GM12878 (cell line): ENCODE results near the gene GPN2. TPM values are rescaled to one million over a fixed set of nuclear protein-coding genes. Genes with fewer than 3 reads are reported as not detected.
A peak's percentile ranks its signal among the peaks of the same experiment; 100 is the strongest.

Experiments
- BACH1 ChIP-seq: fragments of 450-650 bp; IDR thresholded peaks from 2 replicates; pipeline ENCODE4 v1.6.1; 2017; ENCODE audit warnings: mild to moderate bottlenecking, borderline replicate concordance
- CBX3 ChIP-seq: fragments of 200-600 bp; sonication (generic); IDR thresholded peaks from 2 replicates; pipeline ENCODE4 v1.6.1; 2016; ENCODE audit warnings: low read depth, borderline replicate concordance
- CEBPZ ChIP-seq: fragments of 150-350 bp; IDR thresholded peaks from 2 replicates; pipeline ENCODE4 v1.6.1; 2016; ENCODE audit warnings: low read depth, low read length
- E2F8 ChIP-seq: fragments of 450-650 bp; IDR thresholded peaks from 2 replicates; pipeline ENCODE4 v1.6.1; 2018; ENCODE audit warnings: mild to moderate bottlenecking, low read depth, moderate library complexity; ENCODE audit not compliant: partially characterized antibody
- MEF2A ChIP-seq: IDR thresholded peaks from 2 replicates; pipeline ENCODE4 v1.6.1; 2011; ENCODE audit warnings: low read depth, mild to moderate bottlenecking, low read length, moderate library complexity; ENCODE audit not compliant: insufficient read depth
- PBX3 ChIP-seq: IDR thresholded peaks from 2 replicates; pipeline ENCODE4 v1.6.1; 2011; ENCODE audit warnings: mild to moderate bottlenecking, low read depth, low read length, moderate library complexity; ENCODE audit not compliant: insufficient replicate concordance
- POU2F2 ChIP-seq: IDR thresholded peaks from 3 replicates; pipeline ENCODE4 v1.6.1; 2011; ENCODE audit warnings: low read depth, mild to moderate bottlenecking, low read length, borderline replicate concordance
- SPI1 ChIP-seq: IDR thresholded peaks from 2 replicates; pipeline ENCODE4 v1.6.1; 2011; ENCODE audit warnings: low read depth, mild to moderate bottlenecking, low read length, moderate library complexity, borderline replicate concordance; ENCODE audit not compliant: insufficient read depth
- STAT3 ChIP-seq: IDR thresholded peaks from 2 replicates; pipeline ENCODE4 v1.6.1; 2011; ENCODE audit warnings: low read depth, low read length, improper control_type of control experiment
- TCF12 ChIP-seq: IDR thresholded peaks from 2 replicates; pipeline ENCODE4 v1.6.1; 2011; ENCODE audit warnings: low read depth, mild to moderate bottlenecking, low read length
- TCF3 ChIP-seq: IDR thresholded peaks from 2 replicates; pipeline ENCODE4 v1.6.1; 2012; ENCODE audit warnings: low read depth, mild to moderate bottlenecking, low read length, borderline replicate concordance; ENCODE audit not compliant: insufficient read depth
- ZBTB33 ChIP-seq: fragments of 450-650 bp; IDR thresholded peaks from 2 replicates; pipeline ENCODE4 v1.6.1; 2017; ENCODE audit warnings: mild to moderate bottlenecking
- polyA plus RNA-seq, 11 experiments: library from polyadenylated mRNA; depleted of rRNA in 4 of 11; unstranded in 6 of 11; stranded (reverse) in 5 of 11; fragments of >200 nt; fragmentation: Nextera tagmentation in 4 of 11; fragmentation: Illumina TruSeq in 1 of 11; extraction: Ambion mirVana in 4 of 11; extraction: Trizol in 1 of 11; gene quantifications; 1 replicate in 1 of 11; 2 replicates in 10 of 11; pipeline versions ENCODE4 v1.2.1 to v1.2.3, GENCODE V29; 2011 to 2016; ENCODE audit warnings: inconsistent platforms in 2 of 11, missing spikeins in 2 of 11, low read depth in 1 of 11
- total RNA-seq, 4 experiments: library from RNA; depleted of rRNA in 3 of 4; stranded (reverse); fragments of >200 nt in 3 of 4; fragmentation: Illumina TruSeq in 1 of 4; extraction: Trizol in 1 of 4; gene quantifications; 2 replicates each; pipeline versions ENCODE4 v1.2.1 to v1.2.3, GENCODE V29; 2013 to 2021
- TF ChIP-seq, protein P1 (sequence below): IDR thresholded peaks from 2 replicates; pipeline ENCODE4 v1.6.1; 2011; ENCODE audit warnings: low read depth, mild to moderate bottlenecking, low read length, moderate library complexity, borderline replicate concordance; ENCODE audit errors: extremely low read depth

GPN2 gene
- total and polyA plus RNA-seq, 10 of the 15 experiments (the other 5 are each of a cell fraction or from before 2014, with no cell fraction given), result 8.3 to 61.4 (median 23.3) TPM

- TF ChIP-seq CEBPZ, result 0 out of 2 replicates have a peak, but pooled peaks have one; percentile 14
- no peak for TF ChIP-seq MEF2A
- peak; percentile 67 for TF ChIP-seq E2F8
- peak; percentile 35 for TF ChIP-seq BACH1
- TF ChIP-seq TCF12, result no peak
- peak; percentile 73; the same call in 1 of the 2 replicates for TF ChIP-seq SPI1
- TF ChIP-seq STAT3, result no peak
- no peak for TF ChIP-seq ZBTB33
- TF ChIP-seq TCF3, result 0 out of 2 replicates have a peak, but pooled peaks have one; percentile 12
- TF ChIP-seq, protein P1, sequence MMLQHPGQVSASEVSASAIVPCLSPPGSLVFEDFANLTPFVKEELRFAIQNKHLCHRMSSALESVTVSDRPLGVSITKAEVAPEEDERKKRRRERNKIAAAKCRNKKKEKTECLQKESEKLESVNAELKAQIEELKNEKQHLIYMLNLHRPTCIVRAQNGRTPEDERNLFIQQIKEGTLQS, result no peak
- TF ChIP-seq PBX3, result no peak
- no peak for TF ChIP-seq CBX3
- TF ChIP-seq POU2F2, result peak; percentile 51; the same call in 2 of the 3 replicates
Observed at GRCh38 chr1:26889551-26890466, at the start of gene GPN2 (continued).
